ENCODE results near the gene PECR. TPM values are rescaled to one million over a fixed set of nuclear protein-coding genes. Genes with fewer than 3 reads are reported as not detected.

The PECR gene
- total and polyA plus RNA-seq, 9 of the 15 experiments (the other 6 are each of a cell fraction or from before 2014, with no cell fraction given): 1.1 to 10.3 (median 8.2) TPM

GRCh38 chr2:216114714-216115531 is 33.3 kb upstream of the PECR start (continued):
- TF ChIP-seq HMGN3 (IDR thresholded peaks at IDR 0.05; ENCODE audit: borderline replicate concordance, extremely low read depth, insufficient read length, low read depth, low read length): no peak
- TF ChIP-seq ZNF354B (CRISPR knock-in tag; IDR thresholded peaks at IDR 0.05): no peak
- TF ChIP-seq CGGBP1 (CRISPR knock-in tag; IDR thresholded peaks at IDR 0.05): no peak
- no peak for TF ChIP-seq MED1 (CRISPR knock-in tag; IDR thresholded peaks at IDR 0.05; ENCODE audit: borderline replicate concordance)
- TF ChIP-seq CREM (IDR thresholded peaks at IDR 0.05; ENCODE audit: low read depth): no peak
- no peak for TF ChIP-seq SMARCB1 (IDR thresholded peaks at IDR 0.05; ENCODE audit: insufficient read length, low read depth)
- TF ChIP-seq TAF1 (IDR thresholded peaks at IDR 0.05; ENCODE audit: control insufficient read depth, extremely low read depth, insufficient read depth, low read length, severe bottlenecking): no peak
- TF ChIP-seq BRD4 (IDR thresholded peaks at IDR 0.05): no peak
- no peak for TF ChIP-seq NONO (IDR thresholded peaks at IDR 0.05; ENCODE audit: low read depth in 2 of 2, low read length in 1 of 2)
- no peak for TF ChIP-seq CREB3 (tag; conservative IDR thresholded peaks at IDR 0.05; ENCODE audit: low read depth)
- no peak for TF ChIP-seq KDM2B (CRISPR knock-in tag; IDR thresholded peaks at IDR 0.05)
- TF ChIP-seq NELFE (IDR thresholded peaks at IDR 0.05; ENCODE audit: insufficient read depth, insufficient read length): no peak
- TF ChIP-seq ZNF644 (tag; IDR thresholded peaks at IDR 0.05; ENCODE audit: low read depth): no peak
- no peak for TF ChIP-seq EHMT2 (IDR thresholded peaks at IDR 0.05)
- TF ChIP-seq GMEB1 (CRISPR knock-in tag; IDR thresholded peaks at IDR 0.05): no peak
- no peak for TF ChIP-seq FOXK1 (CRISPR knock-in tag; IDR thresholded peaks at IDR 0.05; ENCODE audit: borderline replicate concordance)
- peak; percentile 55 for TF ChIP-seq POLR2G (IDR thresholded peaks at IDR 0.05; ENCODE audit: low read depth, low read length)
- TF ChIP-seq HES1 (IDR thresholded peaks at IDR 0.05; ENCODE audit: low read depth): no peak
- TF ChIP-seq CCNT2 (IDR thresholded peaks at IDR 0.05; ENCODE audit: borderline replicate concordance, extremely low read depth, insufficient read length, low read depth, low read length): no peak
- TF ChIP-seq ILF3 (IDR thresholded peaks at IDR 0.05; ENCODE audit: borderline replicate concordance): 0 out of 2 replicates have a peak, but pooled peaks have one; percentile 58
- TF ChIP-seq MITF (IDR thresholded peaks at IDR 0.05): no peak
